Activated CD8-positive, alpha-beta memory T cell treated with anti-CD3 and anti-CD28 coated beads for 1 hour (primary cell): ENCODE measurements around the gene GRIK4.

Experiments
- DNase-seq, 2 donors: peaks; one replicate each; pipeline ENCODE4 v3.0.0-alpha.2; 2020; ENCODE audit warnings: low read depth in 1 of 2; ENCODE audit errors: extremely low read depth in 1 of 2

The GRIK4 gene

DNA sequence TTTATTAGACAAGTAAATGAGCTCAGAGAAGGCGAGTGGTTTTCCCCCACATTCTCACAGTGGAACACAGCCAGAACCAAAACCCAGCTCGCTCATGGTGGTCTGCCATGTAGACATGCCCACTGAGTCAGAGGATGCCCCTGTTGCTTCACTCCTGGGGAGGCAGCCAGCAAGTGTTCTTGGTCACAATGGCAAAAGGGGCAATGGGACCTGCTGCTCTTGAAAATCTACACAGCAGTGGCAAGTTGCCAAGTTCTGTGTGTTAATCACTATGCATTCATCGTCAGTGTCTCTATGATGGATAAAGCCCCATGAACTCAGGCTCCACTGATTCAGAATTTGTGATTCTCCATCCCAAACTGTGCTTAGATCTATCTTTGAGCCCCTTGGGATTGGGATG is 447.6 kb downstream of the GRIK4 start:
- no peak for DNase-seq

- DNase-seq: no peak
Observed at GRCh38 chr11:120964857-120965256, 453.3 kb downstream of the GRIK4 start.

DNA sequence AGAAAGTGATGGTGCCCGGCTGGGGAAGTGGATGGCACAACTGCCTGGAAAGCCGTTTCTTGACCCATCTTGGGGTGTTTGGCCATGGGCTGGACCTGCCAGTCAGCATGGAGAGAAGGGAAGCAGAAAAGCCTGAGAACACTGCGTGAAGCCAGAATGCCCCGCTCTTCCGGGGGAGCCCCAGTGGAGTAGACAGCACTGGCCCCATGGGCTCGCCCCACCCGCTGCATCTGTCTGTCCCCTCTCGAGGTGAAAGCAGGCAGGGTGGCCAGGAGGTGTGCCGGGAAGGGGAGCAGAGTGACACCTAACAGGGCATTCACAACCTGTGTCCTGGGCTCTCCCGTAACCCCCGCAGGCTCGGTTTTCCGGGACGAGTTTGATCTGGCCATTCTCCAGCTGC is 455.3 kb downstream of the GRIK4 start:
- no peak for DNase-seq

- DNase-seq: no peak
Observed at GRCh38 chr11:120969993-120970392, 458.4 kb downstream of the GRIK4 start.

DNA sequence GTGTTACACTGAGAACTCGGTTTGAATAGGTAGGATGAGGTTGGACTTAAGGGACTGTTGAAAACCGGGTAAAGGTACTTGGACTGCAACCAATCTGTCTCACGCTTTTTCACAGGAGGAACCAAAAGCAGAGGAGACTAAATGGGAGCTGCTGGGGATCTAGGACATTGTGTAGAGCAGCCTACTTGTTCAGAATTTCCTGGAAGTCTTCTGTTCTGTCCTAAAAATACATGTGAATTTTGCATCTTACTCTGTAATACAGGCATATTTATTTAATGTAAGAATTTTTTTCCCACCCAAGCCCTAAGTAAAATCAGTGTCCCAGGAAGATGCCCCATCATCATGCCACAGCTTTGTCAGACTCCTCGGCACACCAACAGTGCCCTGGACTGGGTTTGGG is 460.3 kb downstream of the GRIK4 start:
- DNase-seq: no peak

DNA sequence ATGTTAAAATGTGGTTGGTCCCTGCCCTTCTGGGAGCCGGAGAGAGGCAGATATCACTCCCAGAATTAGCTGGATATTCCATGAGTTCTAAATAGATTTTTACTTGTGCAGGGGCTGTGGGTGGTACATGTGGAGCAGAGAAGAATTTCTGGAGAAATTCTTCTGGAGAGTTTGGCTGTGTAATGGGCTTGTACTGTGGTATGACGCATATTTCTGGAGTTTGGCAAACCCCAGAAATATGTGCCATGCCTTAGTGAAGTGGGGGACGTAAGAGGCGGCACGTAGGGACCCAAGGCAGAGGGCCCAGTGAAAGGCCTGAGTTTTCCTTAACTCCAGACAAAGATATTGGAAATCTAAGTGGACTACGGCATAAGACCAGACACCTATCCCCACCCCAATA is 461.1 kb downstream of the GRIK4 start:
- no peak for DNase-seq

DNA sequence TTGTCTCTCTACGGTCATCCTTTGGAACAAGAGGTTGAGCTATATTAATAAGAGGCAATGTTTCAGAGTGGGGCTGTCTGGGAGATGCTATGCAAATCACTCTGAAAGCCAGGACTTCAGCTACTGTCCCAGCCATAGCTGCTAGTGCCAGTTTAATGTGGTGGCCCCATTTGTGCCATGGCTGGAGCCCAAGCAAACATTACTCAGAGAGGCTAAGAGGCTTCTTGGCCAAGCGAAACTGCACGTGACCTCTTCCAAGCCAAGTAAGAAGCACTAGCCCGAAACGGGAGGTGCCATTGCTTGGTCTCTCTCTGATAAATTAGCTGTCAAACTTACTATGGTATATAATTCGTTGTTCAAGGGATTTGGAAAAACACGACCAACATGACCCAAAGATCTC is 462.0 kb downstream of the GRIK4 start:
- no peak for DNase-seq

- DNase-seq: no peak
Observed at GRCh38 chr11:120974466-120974865, 462.9 kb downstream of the GRIK4 start.

DNA sequence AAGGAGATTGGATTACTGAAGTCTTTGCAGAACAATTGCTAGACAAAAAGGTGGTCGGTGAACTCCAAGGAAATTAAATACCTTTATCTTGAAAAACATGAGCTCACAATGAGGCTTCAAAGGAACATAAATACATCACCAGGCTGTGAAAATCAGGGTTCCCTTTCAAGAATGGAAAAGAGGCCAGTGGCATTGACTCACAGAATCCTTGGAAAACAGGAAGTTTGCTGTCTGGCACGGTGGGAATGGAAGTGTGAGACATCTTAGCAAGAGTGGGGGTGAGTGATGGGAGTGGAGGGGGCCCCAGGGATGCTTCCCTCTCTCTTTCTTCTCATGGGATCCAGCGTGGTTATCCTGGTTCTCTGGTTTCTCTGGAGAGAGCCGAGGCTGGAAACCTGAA is 463.4 kb downstream of the GRIK4 start:
- no peak for DNase-seq

GRCh38 chr11:120977266-120978137 is 466.0 kb downstream of the GRIK4 start:
- DNase-seq: no peak

GRCh38 chr11:120978701-120979100 is 467.2 kb downstream of the GRIK4 start:
- no peak for DNase-seq

DNA sequence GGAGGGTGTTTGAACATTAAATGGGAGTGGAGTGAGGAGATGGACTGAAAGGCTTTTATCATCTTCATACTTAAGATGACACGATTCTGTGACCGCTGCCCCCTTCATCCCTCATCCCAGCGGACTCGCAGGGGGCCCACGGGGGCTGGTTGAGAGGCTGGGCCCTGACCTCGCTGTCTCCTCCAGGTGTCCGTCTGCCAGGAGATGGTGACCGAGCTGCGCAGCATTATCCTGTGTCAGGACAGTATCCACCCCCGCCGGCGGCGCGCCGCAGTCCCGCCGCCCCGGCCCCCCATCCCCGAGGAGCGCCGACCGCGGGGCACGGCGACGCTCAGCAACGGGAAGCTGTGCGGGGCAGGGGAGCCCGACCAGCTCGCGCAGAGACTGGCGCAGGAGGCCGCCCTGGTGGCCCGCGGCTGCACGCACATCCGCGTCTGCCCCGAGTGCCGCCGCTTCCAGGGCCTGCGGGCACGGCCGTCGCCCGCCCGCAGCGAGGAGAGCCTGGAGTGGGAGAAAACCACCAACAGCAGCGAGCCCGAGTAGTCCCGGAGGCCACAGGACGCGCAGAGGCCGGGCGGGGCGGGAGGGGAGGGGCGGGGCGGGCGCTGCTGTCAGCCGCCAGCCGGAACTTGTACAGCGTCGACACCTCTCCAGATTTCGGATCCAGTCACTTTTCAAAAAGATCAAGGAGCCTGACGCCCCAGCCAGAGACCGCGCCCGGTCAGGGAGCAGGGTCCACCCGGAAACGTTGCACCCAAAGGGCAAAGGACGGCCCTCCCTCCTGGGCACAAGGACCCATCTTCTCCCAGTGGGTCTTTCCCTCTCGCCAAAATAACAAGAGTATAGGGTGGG is 474.4 kb downstream of the GRIK4 start:
- DNase-seq: peak in 1 of 2 donors; percentile 6

DNA sequence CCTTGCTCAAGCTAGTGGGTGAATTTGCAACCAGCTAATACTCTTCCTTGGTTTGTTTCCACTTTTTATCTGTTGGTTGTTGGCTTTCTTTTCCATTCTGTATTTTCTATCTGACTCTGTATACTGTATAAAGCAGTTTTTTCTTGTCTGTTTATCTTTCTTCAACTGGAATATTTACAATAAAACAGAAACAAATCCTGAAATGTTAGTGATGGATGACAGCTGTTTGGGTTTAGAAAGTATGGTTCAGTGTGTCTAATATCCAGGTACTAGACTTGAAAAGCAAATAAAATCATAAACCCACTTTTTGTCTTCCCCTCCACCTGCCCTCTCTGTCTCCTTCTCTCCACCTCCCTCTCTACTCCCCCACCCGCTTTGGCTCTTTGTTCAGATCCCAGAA is 477.1 kb downstream of the GRIK4 start:
- no peak for DNase-seq

- DNase-seq: no peak
Observed at GRCh38 chr11:120991830-120992686, 480.5 kb downstream of the GRIK4 start.

GRCh38 chr11:120994091-120994859 is 482.7 kb downstream of the GRIK4 start:
- DNase-seq: no peak

DNA sequence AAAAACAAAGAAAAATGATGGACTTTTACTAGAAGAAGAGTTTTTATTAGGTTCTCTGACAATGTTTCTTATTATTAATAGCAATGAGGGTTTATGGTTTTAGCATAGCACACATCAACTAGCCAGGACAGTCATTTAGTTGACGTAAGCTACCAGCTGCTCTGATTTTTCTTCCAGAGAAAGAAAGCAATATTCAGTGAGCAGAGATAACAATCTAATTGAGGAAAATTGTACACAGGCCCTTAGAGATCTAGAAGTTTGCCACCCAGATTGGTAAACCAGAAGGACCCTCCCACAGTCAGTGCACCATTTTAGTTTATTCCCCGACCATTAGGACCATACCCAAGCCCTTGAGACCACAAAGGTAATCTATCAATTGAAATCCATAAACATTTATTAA is 483.6 kb downstream of the GRIK4 start:
- DNase-seq: no peak

GRCh38 chr11:120996973-120997372 is 485.4 kb downstream of the GRIK4 start:
- DNase-seq: no peak

GRCh38 chr11:120998581-120998980 is 487.0 kb downstream of the GRIK4 start:
- DNase-seq: no peak

- DNase-seq: no peak
Observed at GRCh38 chr11:121004206-121004840, 492.8 kb downstream of the GRIK4 start.

- no peak for DNase-seq
Observed at GRCh38 chr11:121006922-121007321, 495.4 kb downstream of the GRIK4 start.
